Measurements from ENCODE around the gene PRKCA.
"Not testable (repeated sequence)": the region's sequence is repeated elsewhere in the genome, so short reads cannot be mapped to it uniquely, and the experiment has no call there.

PRKCA gene

DNA sequence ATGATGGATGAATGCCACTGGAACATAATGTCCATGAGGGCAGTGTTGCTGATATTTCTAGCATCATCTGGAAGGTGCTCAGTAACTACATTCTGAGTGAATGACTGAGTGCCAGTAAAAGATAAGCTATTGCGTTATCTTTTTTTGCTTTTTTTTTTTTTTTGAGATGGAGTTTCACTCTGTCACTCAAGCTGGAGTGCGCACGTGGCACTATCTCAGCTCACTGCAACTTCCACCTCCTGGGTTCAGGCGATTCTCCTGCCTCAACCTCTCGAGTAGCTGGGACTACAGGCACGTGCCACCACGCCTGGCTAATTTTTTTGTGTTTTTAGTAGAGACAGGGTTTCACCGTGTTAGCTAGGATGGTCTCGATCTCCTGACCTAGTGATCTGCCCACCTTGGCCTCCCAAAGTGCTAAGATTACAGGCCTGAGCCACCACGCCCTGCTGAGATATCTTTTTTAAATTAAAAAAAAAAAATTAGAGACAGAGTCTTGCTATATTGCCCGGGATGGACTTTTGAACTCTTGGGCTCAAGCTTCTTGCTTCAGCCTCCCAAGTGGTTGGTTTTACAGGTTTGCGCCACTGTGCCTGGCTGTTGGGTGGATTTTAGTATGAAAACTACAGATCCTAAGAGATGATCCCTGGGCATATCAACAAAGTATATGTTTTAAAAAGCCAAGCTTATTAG, 43.7 kb downstream of the PRKCA start:
- in situ Hi-C loops (cut with HindIII; ENCODE audit: low pct_ligation_motif_present, low pct_unique_long_range_greater_than_20kb, low sequenced_read_pairs); DNase-seq: not testable (repeated sequence)

DNA sequence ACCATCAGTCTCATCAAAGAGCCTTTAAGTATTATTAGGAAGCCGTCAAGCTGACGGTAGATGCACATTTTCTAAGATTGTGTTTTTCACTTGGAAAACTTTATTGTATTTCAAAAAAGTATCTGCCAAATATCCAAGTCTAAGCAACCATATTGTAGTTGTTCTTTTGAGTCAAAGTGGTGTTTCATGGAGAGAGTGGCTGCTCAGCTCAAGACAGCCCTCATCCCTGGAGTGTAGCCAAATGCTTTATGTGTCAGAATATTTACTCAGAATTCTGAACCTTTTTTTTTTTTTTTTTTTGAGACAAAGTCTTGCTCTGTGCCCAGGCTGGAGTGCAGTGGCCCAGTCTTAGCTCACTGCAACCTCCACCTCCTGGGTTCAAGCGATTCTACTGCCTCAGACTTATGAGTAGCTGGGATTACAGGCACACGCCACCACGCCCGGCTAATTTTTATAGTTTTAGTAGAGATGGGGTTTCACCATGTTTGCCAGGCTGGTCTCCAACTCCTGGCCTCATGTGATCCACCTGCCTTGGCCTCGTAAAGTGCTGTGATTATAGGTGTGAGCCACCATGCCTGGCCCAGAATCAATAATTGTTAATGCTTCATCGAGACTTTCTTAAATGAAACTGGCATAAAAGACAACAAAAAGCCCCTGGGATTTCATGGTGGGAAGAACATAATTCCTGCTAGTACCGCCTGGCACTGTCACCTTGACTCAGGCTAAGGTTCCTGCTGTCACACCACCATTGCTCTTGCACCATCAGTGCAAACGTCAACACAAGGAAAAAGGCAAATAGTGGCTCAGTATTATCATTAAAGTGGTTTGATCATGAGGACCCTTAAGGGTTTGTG, 45.5 kb downstream of the PRKCA start:
- in situ Hi-C loops (cut with HindIII; ENCODE audit: low pct_ligation_motif_present, low pct_unique_long_range_greater_than_20kb, low sequenced_read_pairs), result no loop called here
- DNase-seq, result peak; percentile 55

DNA sequence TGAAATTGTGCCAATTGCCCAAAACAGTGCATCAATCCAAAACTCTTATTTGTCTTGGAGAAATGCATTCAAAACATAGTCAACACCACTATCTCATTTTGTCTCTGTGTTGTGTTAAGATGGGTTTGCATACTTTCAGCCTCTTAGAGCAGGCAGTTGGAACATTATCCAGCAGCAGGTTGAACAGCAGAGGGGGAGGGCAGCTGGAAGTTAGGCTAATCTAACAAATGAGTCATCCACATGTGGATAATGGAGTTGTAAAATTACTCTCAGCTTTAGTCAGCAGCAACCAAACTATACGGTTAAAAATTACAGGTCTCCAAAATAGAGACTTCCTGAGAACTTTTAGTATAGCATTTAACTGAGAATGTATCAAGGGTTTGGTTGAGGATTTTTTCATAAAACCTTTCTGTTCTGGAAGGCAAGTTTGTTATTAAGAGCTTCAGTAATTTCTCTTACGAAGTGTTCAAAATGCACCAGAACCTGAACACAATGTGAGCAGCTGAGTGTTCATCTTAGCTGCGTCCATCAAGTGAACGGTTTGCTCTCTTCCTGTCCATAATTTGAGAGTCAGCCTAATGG, 46.3 kb downstream of the PRKCA start:
- DNase-seq, result peak; percentile 81
- in situ Hi-C loops (cut with HindIII; ENCODE audit: low pct_ligation_motif_present, low pct_unique_long_range_greater_than_20kb, low sequenced_read_pairs), result no loop called here

DNA sequence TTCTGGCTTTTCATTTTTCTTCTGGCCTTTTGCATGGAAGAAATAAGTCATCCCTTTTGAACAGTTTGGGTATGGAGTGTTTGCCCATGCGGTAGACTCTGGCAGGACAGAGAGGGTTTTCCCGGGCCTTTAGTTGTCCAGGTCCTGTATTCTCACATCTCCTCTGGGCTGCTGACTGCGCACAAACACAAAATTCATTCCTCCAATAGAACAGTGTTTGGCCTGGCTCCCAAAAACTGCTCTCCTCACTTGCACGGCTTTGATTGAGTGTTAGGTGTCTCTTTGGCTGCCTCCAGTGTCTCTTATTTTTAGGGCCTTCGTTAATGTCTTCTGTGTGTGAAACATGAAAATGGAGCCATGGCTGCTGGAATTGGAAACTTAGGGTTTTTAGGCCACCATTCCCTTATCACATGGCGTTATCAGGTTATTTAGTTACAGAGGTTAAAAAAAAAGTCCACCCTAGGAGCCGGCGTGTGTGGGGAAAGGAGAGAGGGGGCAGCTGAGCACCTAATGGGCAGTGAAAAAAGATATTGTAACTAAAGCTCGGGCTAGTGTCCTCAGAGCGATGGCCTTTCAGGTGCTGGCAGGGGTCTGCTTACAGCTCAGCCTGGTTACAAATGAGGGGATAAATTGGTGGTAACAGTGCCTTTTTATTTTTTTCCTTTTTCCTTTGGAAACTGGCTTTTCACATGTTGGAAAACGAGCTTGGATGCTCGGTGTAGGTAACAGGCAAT, 47.3 kb downstream of the PRKCA start:
- no peak for DNase-seq

DNA sequence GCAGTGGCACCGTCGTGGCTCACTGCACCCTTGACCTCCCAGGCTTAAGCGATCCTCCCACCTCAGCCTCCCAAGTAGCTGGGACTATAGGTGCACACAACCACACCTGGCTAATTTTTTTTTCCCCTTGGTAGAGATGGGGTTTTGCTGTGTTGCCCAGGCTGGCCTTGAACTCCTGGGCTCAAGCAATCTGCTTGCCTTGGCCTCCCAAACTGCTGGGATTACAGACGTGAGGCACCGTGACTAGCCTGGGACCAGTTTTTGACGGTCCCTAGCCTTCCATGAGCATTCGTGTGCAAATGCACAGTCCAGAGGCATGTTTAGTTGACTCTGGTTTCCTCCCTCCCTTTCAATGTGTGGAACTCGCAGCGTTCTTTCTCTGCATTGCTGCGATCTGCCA, 48.2 kb downstream of the PRKCA start:
- DNase-seq; in situ Hi-C loops (cut with HindIII; ENCODE audit: low pct_ligation_motif_present, low pct_unique_long_range_greater_than_20kb, low sequenced_read_pairs): not testable (repeated sequence)

More for the DNA sequence above, 47.3 kb downstream of the PRKCA start:
- in situ Hi-C loops (cut with HindIII; ENCODE audit: low pct_ligation_motif_present, low pct_unique_long_range_greater_than_20kb, low sequenced_read_pairs), result no loop called here

DNA sequence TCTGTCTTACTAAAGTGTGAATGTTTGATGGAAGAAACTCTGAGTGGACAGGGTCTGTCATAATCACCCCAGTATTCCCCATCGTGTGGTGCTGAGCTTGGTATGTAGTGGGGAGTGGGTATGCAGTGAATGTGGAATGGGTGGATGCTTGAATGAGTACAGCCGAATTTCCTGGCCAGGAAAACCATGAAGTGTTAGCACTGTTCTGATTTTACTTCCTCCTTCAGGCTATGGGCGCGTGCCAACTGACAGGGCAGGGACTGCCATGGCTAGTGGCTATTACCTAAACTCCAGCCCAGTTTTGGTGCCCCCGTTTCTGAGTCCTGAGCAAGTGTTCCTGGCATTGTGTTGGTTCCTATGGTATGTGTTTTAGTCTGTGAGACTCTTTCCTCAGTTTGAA, 48.6 kb downstream of the PRKCA start:
- peak; percentile 33 for DNase-seq
- in situ Hi-C loops (cut with HindIII; ENCODE audit: low pct_ligation_motif_present, low pct_unique_long_range_greater_than_20kb, low sequenced_read_pairs), result no loop called here

DNA sequence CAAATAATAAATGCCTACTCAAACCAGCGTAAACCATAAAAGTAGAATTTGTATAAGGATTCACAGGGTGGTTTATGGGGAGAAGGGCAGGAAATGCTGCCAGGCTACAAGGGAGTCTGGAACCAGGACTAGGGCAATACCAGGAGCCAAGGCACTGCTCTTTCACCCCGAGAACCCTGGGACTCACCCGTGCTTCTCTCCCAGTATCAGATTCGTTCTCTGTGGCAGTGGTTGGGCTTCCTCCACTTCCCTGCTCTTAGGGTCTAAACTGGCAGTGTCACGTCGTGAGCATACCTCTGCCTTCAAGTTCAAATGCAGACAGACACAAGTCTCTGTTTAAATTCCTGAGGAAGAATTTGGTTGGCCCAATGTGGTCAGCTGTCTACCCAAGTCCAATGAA, 49.3 kb downstream of the PRKCA start:
- no peak for DNase-seq
- in situ Hi-C loops (cut with HindIII; ENCODE audit: low pct_ligation_motif_present, low pct_unique_long_range_greater_than_20kb, low sequenced_read_pairs), result no loop called here

DNA sequence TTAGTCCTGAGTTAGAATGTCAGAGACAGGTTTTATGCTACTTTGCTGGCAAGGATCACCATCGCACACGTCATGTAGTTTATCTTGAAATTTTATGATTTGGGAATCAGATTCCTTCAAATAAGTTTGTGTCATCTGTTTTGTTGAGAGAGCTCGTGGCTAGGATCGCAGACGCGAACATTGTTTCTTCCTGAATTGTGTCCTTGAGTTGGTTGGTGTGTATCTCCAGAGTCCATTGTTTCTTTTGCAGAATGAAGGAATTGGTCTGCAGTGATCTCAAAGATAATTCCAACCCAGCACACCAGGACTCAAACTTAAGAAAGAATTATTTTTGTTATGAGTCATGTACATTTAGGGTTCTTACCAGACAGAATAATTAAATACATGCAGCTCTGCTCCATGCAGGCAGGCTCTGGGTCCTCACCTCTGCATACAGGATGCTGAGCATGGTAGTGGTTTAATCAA, 51.6 kb downstream of the PRKCA start:
- no peak for DNase-seq

DNA sequence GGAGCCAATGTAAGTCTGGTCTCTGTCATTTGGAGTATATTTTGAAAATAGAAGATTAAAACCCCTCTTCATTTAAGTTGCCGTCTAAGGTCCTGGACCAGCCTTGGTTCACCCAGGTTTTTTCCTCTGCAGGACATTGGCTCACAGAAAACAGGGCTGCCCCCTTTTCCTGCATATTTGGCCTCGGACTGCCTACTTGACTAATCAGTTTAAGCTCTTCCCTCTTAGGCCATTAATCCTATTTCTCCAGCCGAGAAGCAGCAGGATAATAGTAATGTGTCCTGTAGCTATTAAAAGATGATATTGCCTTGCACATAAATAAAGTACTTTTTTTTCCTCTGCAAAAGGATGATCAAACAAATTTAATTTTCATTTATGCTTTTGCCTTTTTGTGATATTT, 52.1 kb downstream of the PRKCA start:
- no peak for DNase-seq
- in situ Hi-C loops (cut with HindIII; ENCODE audit: low pct_ligation_motif_present, low pct_unique_long_range_greater_than_20kb, low sequenced_read_pairs), result no loop called here

More for the DNA sequence above, 51.6 kb downstream of the PRKCA start:
- in situ Hi-C loops (cut with HindIII; ENCODE audit: low pct_ligation_motif_present, low pct_unique_long_range_greater_than_20kb, low sequenced_read_pairs), result no loop called here

DNA sequence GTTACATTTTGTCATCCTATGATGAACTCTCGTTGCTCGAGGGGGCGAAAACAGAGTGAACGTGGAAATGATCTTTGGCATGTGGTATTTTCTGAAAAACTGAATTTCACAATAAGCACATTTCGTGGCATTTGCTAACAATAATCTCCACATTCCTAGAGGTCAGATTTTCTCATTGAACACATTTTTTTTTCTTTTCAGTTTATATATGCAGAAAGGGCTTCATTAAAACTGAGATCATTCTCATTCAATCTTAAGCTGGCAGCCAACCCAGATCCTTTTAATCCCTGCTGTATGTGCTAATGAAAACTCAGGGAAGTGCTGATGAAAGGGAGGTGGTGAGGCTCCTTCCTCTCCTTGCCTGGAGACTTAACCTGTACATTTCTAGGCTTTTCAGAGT, 52.6 kb downstream of the PRKCA start:
- in situ Hi-C loops (cut with HindIII; ENCODE audit: low pct_ligation_motif_present, low pct_unique_long_range_greater_than_20kb, low sequenced_read_pairs), result no loop called here
- DNase-seq, result no peak

DNA sequence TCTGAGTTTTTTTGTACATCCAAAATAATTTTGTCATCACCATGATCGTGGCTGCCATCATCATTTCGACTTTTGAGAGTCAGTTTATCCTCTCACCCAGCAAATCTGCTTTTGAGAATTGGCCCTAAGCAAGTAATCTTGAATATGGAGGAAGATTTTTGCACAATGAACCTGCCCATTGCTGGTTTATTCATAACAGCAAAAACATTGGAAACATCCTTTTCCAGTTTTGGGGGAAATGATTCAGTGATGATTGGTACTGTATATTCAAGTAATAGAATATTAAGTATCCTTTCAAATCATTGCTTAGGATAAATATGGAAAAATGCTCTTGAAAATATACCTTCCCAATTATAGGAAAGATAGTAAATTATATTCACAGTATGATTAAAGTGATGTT, 53.1 kb downstream of the PRKCA start:
- no peak for DNase-seq
- in situ Hi-C loops (cut with HindIII; ENCODE audit: low pct_ligation_motif_present, low pct_unique_long_range_greater_than_20kb, low sequenced_read_pairs), result no loop called here

DNA sequence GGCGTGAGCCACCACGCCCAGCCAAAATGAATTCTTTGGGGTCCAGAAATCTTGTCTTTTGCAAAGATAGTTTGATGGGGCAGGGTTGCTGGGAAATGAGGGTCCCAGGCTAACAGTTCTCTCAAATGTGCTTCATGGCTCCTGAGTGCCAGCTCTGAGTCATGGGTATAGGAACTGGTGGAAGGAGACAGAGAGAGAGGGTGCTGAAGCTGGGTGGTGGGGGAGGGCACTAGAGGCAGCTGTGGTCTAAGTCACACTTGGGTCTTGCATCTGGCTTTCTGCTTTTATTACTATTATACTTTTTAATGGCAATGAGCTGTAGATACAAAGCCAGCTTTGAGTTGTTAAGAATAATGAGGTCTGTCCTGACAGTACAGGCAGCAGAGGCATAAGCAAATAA, 54.6 kb downstream of the PRKCA start:
- in situ Hi-C loops (cut with HindIII; ENCODE audit: low pct_ligation_motif_present, low pct_unique_long_range_greater_than_20kb, low sequenced_read_pairs), result no loop called here
- DNase-seq, result peak; percentile 22

DNA sequence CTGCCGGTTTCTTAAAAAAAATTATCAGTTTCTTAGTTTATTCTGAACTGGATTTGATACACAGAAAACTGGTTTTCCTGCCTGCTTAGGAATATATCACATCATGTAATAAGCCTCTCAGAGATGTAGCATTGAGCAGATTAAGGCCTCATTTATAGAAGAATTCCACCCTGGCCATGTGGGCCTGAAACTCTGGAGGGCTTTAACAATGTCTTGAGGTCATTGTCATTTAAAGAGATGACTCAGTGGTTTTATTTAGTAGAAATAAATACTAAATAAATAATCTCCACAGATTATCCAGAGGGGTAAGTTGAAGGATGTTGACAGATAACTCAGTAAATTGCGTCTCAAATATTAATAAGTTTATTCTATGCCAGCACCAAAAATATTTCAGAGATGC, 56.9 kb downstream of the PRKCA start:
- no peak for DNase-seq
- in situ Hi-C loops (cut with HindIII; ENCODE audit: low pct_ligation_motif_present, low pct_unique_long_range_greater_than_20kb, low sequenced_read_pairs), result no loop called here

DNA sequence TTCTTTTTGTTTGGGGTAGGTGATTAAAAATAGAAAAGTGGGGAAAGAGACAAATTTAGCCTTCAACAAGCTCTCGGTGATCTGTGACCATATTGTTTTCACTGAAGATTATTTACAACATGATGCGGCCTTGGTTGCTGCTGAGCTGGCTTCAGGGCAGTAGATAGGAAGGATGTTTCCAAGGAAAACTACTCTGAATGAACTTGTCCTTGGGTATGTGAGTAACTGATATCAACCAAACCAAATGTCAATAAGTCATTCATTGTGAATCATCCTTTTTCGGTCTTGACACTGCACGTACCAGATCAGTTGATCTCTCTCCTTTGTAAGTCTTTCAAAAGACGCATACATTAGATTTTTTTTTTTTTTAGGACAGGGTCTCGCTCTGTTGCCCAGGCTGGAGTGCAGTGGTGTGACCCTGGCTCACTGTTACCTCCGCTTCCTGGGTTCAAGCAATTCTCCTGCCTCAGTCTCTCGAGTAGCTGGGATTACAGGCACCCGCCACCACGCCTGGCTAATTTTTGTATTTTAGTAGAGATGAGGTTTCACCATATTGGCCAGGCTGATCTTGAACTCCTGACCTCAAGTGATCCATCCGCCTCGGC, 58.6 kb downstream of the PRKCA start:
- DNase-seq; in situ Hi-C loops (cut with HindIII; ENCODE audit: low pct_ligation_motif_present, low pct_unique_long_range_greater_than_20kb, low sequenced_read_pairs): not testable (repeated sequence)

DNA sequence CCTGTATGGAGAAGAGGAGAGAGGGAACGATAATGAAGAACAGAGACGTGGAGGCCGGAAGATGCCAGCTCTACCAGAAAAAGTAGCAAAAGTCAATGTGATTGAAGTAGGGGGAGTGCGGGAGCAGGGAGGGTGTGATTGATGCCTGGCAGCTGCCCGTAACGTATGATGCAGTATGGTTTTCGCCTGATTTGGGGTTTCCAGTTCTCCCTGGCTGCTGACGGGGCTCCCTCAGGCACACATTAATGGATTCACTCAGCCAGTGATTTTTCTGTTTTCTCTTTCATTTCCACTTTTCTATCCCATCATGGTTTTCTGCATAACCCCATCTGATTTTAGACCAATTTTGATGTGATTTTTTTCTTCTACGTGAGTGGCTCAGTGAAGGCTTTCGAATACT, 62.1 kb downstream of the PRKCA start:
- DNase-seq, result no peak
- in situ Hi-C loops (cut with HindIII; ENCODE audit: low pct_ligation_motif_present, low pct_unique_long_range_greater_than_20kb, low sequenced_read_pairs), result no loop called here

DNA sequence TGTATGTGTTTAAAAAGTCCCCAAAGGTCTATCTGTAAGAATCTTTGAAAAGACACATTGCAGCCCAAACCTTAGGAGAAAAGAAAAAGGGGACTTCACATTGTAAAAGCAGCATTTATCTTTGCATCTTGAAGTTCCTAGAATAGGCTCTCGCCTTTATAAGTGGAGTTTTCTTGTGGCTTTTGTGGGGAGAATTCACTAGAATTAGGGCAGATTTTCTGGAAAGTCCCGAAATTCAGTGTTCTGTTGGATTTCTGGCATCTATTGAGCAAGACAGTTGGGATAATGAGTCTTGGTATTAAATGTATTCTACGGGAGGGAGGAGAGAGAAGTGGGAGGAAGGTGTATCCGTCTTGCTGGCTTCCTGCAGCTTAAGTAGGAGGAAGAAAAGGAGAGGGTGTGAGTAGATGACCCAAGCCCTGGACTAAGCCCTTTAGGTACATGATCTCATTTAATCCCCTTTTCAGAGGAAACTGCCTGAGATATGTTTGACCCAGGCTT, 62.6 kb downstream of the PRKCA start:
- no peak for DNase-seq
- in situ Hi-C loops (cut with HindIII; ENCODE audit: low pct_ligation_motif_present, low pct_unique_long_range_greater_than_20kb, low sequenced_read_pairs), result no loop called here

DNA sequence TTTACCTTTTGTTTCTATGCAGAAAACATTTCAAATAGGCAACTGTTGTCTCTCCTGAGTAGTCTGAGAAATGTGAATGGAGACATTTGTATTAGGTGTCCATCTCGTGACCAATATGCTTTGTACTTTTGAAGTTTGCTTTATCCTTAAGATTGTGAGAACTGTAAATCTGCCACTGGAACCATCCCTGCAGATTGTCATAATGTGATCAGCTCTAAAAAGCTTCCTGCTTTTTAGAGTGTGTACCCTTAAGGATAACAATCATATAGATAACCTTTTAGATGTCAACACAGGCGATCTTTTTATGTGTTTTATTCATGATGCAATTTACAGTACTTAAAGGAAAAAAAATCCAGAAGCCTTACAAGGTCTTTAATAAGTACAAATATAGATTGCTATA, 63.5 kb downstream of the PRKCA start:
- no peak for DNase-seq
- in situ Hi-C loops (cut with HindIII; ENCODE audit: low pct_ligation_motif_present, low pct_unique_long_range_greater_than_20kb, low sequenced_read_pairs), result no loop called here

DNA sequence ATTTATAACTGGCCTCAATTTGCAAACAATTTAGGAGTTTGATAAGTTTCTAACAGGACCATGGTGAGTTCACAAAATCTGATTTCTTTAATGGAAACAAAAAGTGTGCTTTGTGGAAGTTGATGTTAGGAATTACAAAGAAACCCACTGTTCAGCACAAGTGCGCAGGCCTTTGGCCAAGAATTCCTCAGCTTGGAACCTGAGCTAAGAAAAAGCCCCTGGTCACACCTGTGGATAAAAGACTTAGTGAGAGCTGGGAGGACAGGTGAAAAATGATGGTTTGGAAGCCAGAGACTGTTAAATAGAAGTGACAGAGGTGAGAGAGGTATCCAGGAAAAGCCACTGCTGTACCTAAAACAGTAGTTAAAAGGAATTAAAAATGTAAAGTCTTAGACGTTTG, 64.7 kb downstream of the PRKCA start:
- DNase-seq, result no peak
- in situ Hi-C loops (cut with HindIII; ENCODE audit: low pct_ligation_motif_present, low pct_unique_long_range_greater_than_20kb, low sequenced_read_pairs), result no loop called here

All from ACHN (cell line).